Suprapubic skin (tissue), 4 donors: ENCODE measurements around the gene OSGEPL1. TPM values are rescaled to one million over a fixed set of nuclear protein-coding genes. Genes with fewer than 3 reads are reported as not detected.

Experiments
- DNase-seq, 2 donors: peaks; one replicate each; pipeline ENCODE4 v3.0.0-alpha.2; 2019; ENCODE audit warnings: low spot score in 2 of 2
- H3K27ac ChIP-seq: fragments of 200-600 bp; sonication (generic); one replicate; pipeline ENCODE4 v1.5.1; 2019
- H3K27me3 ChIP-seq: fragments of 200-600 bp; sonication (generic); one replicate; pipeline ENCODE4 v1.5.1; 2019
- H3K36me3 ChIP-seq: fragments of 200-600 bp; sonication (generic); one replicate; pipeline ENCODE4 v1.5.1; 2019
- H3K4me1 ChIP-seq: fragments of 200-600 bp; sonication (generic); one replicate; pipeline ENCODE4 v1.5.1; 2019
- H3K4me3 ChIP-seq: fragments of 200-600 bp; sonication (generic); one replicate; pipeline ENCODE4 v1.5.1; 2019; ENCODE audit warnings: mild to moderate bottlenecking
- H3K9me3 ChIP-seq: fragments of 200-600 bp; sonication (generic); one replicate; pipeline ENCODE4 v1.5.1; 2019
- EP300 ChIP-seq: sonication (generic); formaldehyde crosslinking; IDR thresholded peaks from one replicate; pipeline ENCODE4 v1.6.1; 2017; ENCODE audit warnings: antibody characterized with exemption
- POLR2A ChIP-seq, 2 donors: fragments of 450-650 bp; IDR thresholded peaks; one replicate each; pipeline ENCODE4 v1.6.1; 2017; ENCODE audit warnings: antibody characterized with exemption in 2 of 2, mild to moderate bottlenecking in 2 of 2, moderate library complexity in 2 of 2
- POLR2AphosphoS5 ChIP-seq, 3 donors: sonication (generic); formaldehyde crosslinking; IDR thresholded peaks; one replicate each; pipeline ENCODE4 v1.6.1; 2017; ENCODE audit warnings: antibody characterized with exemption in 3 of 3
- WGBS: methylation state at CpG from one replicate; pipeline ENCODE4 v1.1.5; 2018; 5-methylcytosine and 5-hydroxymethylcytosine counted together
- total RNA-seq, 4 donors: library from RNA; depleted of rRNA; stranded (reverse); fragments of >200 nt; gene quantifications; one replicate each; pipeline ENCODE4 v1.1.0, GENCODE V29; 2016
- TF ChIP-seq, protein P1 (sequence below), 2 donors: fragments of 200-600 bp in 1 of 2; fragments of 450-650 bp in 1 of 2; sonication (generic) in 1 of 2; IDR thresholded peaks; one replicate each; pipeline ENCODE4 v1.5.1; 2016 to 2019; ENCODE audit warnings: antibody characterized with exemption in 2 of 2, mild to moderate bottlenecking in 1 of 2, moderate library complexity in 1 of 2

OSGEPL1 gene
- total RNA-seq, 4 donors from 2014 or later: 3.1 to 14.3 (median 8.9) TPM

DNA sequence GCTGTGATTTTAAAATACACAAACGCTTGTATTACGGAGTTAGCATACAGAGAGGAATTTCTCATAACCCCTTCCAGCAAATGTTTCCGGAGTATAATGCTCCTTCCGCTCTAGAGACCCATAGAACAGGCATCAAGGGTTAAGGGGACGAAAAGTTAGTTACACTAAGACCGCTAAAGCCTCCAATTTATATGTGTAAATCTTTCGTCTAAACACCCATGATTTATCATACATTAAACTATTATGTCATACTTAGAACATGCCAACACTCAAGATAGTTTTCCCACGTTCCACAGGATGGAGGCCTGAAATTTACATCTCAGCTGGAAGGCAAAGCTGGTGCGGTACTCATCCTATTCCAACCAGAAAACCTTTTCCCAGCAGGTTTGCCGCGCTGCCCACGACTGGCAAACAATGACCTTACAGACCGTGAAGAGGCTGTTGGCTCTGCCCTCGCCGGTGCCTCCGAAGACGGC is 20.9 kb upstream of the OSGEPL1 start:
- Histone ChIP-seq H3K4me3 (peak overlapping the region; percentile 73), H3K36me3 (peaks cover 26% of the 10 kb centered on the region), H3K4me1 (peaks cover 37% of the 10 kb centered on the region), H3K9me3 (no peaks in the 10 kb centered on the region), H3K27ac (peak overlapping the region; percentile 95), H3K27me3 (no peaks in the 10 kb centered on the region)
- no peak for DNase-seq
- no peak for TF ChIP-seq POLR2AphosphoS5 (IDR thresholded peaks at IDR 0.05)
- TF ChIP-seq POLR2A (IDR thresholded peaks at IDR 0.05): no peak
- TF ChIP-seq, protein P1, sequence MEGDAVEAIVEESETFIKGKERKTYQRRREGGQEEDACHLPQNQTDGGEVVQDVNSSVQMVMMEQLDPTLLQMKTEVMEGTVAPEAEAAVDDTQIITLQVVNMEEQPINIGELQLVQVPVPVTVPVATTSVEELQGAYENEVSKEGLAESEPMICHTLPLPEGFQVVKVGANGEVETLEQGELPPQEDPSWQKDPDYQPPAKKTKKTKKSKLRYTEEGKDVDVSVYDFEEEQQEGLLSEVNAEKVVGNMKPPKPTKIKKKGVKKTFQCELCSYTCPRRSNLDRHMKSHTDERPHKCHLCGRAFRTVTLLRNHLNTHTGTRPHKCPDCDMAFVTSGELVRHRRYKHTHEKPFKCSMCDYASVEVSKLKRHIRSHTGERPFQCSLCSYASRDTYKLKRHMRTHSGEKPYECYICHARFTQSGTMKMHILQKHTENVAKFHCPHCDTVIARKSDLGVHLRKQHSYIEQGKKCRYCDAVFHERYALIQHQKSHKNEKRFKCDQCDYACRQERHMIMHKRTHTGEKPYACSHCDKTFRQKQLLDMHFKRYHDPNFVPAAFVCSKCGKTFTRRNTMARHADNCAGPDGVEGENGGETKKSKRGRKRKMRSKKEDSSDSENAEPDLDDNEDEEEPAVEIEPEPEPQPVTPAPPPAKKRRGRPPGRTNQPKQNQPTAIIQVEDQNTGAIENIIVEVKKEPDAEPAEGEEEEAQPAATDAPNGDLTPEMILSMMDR (IDR thresholded peaks at IDR 0.05): no peak
- TF ChIP-seq EP300: no peak
- under 1% methylated on average over 12 of the region's 17 CpGs for WGBS

DNA sequence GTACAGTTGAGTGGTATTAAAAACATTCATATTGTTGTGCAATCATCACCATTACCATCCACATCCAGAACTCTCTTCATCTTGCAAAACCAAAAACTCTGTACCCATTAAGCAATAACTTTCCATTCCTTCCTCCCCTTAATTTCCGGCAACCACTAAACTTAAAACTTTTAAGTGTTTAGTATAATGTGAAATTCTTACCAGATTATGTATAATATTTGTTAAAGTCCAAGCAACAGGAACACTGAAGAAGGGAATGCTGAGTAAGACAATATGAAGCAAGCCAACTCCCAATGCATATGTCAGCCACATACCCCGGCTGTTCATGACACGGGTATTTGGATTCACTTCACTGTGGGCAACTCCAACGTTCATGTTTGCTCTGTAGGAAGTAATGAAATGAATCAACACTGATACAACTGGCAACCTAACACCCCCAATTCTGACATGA is 19.7 kb upstream of the OSGEPL1 start:
- Histone ChIP-seq H3K9me3 (no peaks in the 10 kb centered on the region), H3K27ac (no peak overlapping the region), H3K27me3 (no peaks in the 10 kb centered on the region), H3K36me3 (peaks cover 34% of the 10 kb centered on the region), H3K4me1 (peaks cover 37% of the 10 kb centered on the region), H3K4me3 (no peak overlapping the region)
- DNase-seq: no peak
- WGBS: 52% methylated on average over 4 of the region's 4 CpGs
- TF ChIP-seq, protein P1 (IDR thresholded peaks at IDR 0.05): no peak
- TF ChIP-seq EP300 (no peak), POLR2AphosphoS5 (IDR thresholded peaks at IDR 0.05) (no peak), POLR2A (IDR thresholded peaks at IDR 0.05) (no peak)

DNA sequence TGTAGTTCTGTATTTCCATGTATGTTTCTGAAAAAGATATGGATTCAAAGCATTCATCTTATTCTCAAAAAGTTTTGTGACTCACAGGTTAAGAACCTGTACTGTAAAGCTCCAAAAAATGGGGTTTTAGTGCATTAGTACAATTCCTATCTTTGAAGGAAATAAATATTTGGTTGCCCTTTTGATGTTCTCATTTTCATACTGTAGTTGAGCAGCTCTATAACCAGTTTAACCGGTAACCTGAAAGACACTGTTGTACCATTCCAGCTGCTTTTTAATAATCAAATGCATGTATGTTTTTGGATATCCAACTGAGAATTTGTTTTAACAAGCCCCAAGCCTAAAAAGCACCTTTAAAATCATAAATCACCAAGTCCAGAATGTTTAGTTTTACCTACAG is 9.6 kb upstream of the OSGEPL1 start:
- H3K4me1 ChIP-seq: peaks cover 15% of the 10 kb centered on the region
- H3K27me3 ChIP-seq: no peaks in the 10 kb centered on the region
- DNase-seq: no peak
- H3K27ac ChIP-seq: no peak overlapping the region
- 60% methylated on average over 1 of the region's 1 CpG for WGBS
- no peak overlapping the region for H3K4me3 ChIP-seq
- H3K9me3 ChIP-seq: no peaks in the 10 kb centered on the region
- peaks cover 43% of the 10 kb centered on the region for H3K36me3 ChIP-seq
- no peak for TF ChIP-seq EP300
- TF ChIP-seq, protein P1 (IDR thresholded peaks at IDR 0.05): no peak
- no peak for TF ChIP-seq POLR2A (IDR thresholded peaks at IDR 0.05)
- no peak for TF ChIP-seq POLR2AphosphoS5 (IDR thresholded peaks at IDR 0.05)

DNA sequence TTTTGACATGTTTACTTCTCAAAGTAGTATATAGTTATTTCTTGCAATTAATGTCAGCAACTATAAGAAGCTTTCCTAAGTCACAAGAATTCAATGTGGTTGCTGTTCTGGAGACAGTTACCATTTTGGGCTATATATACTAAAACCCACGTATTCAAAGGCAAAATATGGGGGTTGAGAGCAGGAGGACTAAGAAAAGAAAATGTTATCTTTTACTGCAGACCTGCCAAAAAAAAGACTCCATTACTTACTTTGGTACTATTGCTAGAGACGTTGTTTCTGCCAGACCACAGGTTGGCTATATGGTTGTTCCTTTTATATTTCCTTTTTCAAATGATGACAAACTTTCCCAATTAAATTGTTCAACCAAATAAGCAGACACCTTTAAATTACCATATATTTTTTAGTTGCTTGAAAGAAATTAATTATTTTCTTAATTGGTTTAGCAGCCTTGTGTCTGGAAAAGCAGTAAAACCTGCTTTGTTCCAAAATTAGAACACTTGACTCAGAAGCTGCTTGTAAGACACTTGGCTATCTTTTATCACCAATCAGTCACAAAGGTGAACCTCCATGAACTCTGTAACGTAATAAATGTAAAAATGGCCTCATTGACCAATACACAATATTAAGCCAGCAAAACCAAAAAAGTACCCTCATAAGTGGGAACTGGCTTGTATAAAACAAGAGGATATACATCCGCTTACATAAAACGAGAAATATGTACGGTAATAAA is 8.2 kb upstream of the OSGEPL1 start:
- Histone ChIP-seq H3K9me3 (no peaks in the 10 kb centered on the region), H3K4me1 (peaks cover 15% of the 10 kb centered on the region), H3K27me3 (no peaks in the 10 kb centered on the region), H3K27ac (no peak overlapping the region), H3K36me3 (peaks cover 50% of the 10 kb centered on the region), H3K4me3 (no peak overlapping the region)
- WGBS: 68% methylated on average over 6 of the region's 6 CpGs
- no peak for DNase-seq
- TF ChIP-seq POLR2AphosphoS5 (IDR thresholded peaks at IDR 0.05): no peak
- no peak for TF ChIP-seq POLR2A (IDR thresholded peaks at IDR 0.05)
- no peak for TF ChIP-seq EP300
- TF ChIP-seq, protein P1 (IDR thresholded peaks at IDR 0.05): no peak

DNA sequence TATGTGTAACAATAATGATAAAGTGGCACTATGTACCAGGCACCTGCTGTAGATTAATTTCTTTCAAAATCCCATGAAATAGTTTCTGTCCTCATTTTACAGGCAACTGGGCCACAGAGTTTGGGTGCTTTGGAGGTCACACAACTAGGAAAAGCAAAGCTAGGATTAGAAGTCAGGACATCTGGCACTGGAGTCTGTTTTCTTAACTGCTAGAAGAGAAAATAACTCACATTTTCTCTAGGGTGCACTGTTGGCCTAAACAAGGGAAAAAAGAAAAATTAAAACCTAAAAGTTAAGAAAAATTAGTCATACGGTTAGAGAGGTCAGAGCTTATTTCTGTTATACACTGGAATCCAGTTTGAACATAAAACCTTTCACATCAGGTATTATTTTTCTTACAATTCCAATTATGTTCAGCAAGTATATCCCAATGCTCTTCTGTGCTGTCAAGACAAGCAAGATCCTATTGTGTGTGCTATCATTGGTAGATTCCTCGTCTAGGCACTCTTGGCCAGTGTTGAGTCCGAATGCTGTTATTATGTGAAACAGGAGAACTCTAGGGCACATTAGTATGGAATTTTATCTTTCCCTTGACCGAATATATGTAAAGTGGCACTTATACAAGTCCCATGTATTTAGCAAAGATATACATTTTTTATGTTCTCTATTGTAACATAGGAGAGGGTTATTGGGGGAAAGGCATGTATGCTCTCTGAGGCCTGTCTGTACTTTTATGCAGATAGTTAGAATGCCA is 1.5 kb upstream of the OSGEPL1 start:
- 75% methylated on average over 4 of the region's 4 CpGs for WGBS
- no peaks in the 10 kb centered on the region for H3K9me3 ChIP-seq
- no peak overlapping the region for H3K27ac ChIP-seq
- TF ChIP-seq POLR2AphosphoS5 (IDR thresholded peaks at IDR 0.05) (no peak), POLR2A (IDR thresholded peaks at IDR 0.05) (no peak), EP300 (no peak)
- TF ChIP-seq, protein P1 (IDR thresholded peaks at IDR 0.05): no peak
- H3K27me3 ChIP-seq: no peaks in the 10 kb centered on the region
- peaks cover 12% of the 10 kb centered on the region for H3K36me3 ChIP-seq
- H3K4me3 ChIP-seq: peak overlapping the region; percentile 84
- no peak for DNase-seq
- H3K4me1 ChIP-seq: peaks cover 22% of the 10 kb centered on the region
